HUES6 (cell line): ENCODE results near the gene SHKBP1.
A peak's percentile ranks its signal among the peaks of the same experiment; 100 is the strongest.
"Not testable (repeated sequence)": the region's sequence is repeated elsewhere in the genome, so short reads cannot be mapped to it uniquely, and the experiment has no call there.

Experiments used
- H3K27ac ChIP-seq: 2 replicates; pipeline ENCODE4 v1.7.0; 2013; ENCODE audit warnings: low read depth, mild to moderate bottlenecking, low read length, inconsistent platforms
- H3K27me3 ChIP-seq: 2 replicates; pipeline ENCODE4 v1.6.1; 2013; ENCODE audit warnings: low read length; ENCODE audit not compliant: control insufficient read depth, insufficient read depth
- H3K36me3 ChIP-seq: 2 replicates; pipeline ENCODE4 v1.6.1; 2013; ENCODE audit warnings: low read length; ENCODE audit not compliant: control insufficient read depth, insufficient read depth
- H3K4me1 ChIP-seq: 2 replicates; pipeline ENCODE4 v1.6.1; 2013; ENCODE audit warnings: low read length; ENCODE audit not compliant: control insufficient read depth, insufficient read depth
- H3K4me3 ChIP-seq: 2 replicates; pipeline ENCODE4 v1.5.1; 2013; ENCODE audit warnings: low read depth, low read length
- H3K9ac ChIP-seq: one replicate; pipeline ENCODE4 v1.6.1; 2013; ENCODE audit warnings: mild to moderate bottlenecking, low read length
- H3K9me3 ChIP-seq: 2 replicates; pipeline ENCODE4 v1.6.1; 2013; ENCODE audit warnings: low read depth, low read length; ENCODE audit not compliant: control insufficient read depth, insufficient read depth

SHKBP1 gene

DNA sequence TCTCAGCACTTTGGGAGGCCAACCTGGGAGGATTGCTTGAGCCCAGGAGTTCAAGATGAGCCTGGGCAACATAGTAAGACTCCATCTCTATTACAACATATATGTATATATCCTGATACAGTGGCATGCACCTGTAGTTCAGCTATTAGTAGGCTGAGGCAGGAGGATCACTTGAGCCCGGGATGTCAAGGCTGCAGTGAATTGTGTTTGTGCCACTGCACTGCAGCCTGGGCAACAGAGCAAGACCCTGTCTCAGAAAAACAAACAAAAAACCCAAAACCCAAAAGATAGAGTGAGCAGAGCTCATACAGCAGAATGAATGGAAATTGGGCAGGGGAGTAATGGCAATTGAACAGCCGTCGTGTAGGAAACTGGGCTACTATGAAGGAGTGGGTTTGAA is 17.3 kb upstream of the SHKBP1 start:
- peaks cover 4% of the 10 kb centered on the region; the same call in 1 of the 2 replicates for H3K4me1 ChIP-seq
- H3K4me3 ChIP-seq: no peak overlapping the region
- H3K9me3 ChIP-seq: no peaks in the 10 kb centered on the region
- H3K27ac ChIP-seq: no peak overlapping the region
- no peaks in the 10 kb centered on the region for H3K36me3 ChIP-seq
- peaks cover 69% of the 10 kb centered on the region for H3K27me3 ChIP-seq
- no peak overlapping the region for H3K9ac ChIP-seq

DNA sequence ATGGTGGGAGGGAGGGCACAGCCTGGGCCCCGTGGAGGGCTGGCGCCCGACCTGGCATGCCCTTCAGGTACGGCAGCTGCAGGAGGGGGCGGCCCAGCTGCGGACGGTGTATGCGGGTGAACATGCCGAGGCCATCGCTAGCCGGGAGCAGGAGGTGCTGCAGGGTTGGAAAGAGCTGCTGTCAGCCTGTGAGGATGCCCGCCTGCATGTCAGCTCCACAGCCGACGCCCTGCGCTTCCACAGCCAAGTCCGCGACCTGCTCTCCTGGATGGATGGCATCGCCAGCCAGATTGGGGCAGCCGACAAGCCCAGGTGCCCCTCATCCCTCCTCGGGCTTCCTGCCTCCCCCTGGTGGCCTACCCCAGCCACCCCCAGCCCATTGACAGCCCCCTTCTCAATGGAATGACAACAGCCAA is 16.6 kb upstream of the SHKBP1 start:
- Histone ChIP-seq H3K4me3 (no peak overlapping the region), H3K4me1 (no peaks in the 10 kb centered on the region), H3K9me3 (no peaks in the 10 kb centered on the region), H3K27me3 (peaks cover 68% of the 10 kb centered on the region), H3K9ac (no peak overlapping the region), H3K36me3 (no peaks in the 10 kb centered on the region), H3K27ac (no peak overlapping the region)

DNA sequence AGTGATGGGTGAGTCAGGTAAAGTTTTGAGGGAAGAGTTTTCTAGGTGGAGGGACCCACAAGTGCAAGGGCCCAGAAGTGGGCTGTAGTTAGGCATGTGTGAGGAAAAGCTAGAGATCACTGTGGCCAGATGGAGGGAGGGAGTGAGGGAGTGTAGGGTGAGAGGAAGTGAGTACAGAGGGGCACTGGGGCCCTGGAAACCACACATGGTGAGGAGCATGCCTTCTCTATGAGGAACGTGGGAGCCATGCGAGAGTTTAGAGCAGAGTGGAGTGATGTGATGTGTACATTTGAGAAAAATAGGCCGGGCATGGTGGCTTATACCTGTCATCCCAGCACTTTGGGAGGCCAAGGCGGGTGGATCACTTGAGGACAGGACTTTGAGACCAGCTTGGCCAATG is 14.7 kb upstream of the SHKBP1 start:
- Histone ChIP-seq H3K27ac (no peak overlapping the region), H3K4me3 (no peak overlapping the region), H3K9me3 (no peaks in the 10 kb centered on the region), H3K27me3 (peaks cover 68% of the 10 kb centered on the region), H3K36me3 (no peaks in the 10 kb centered on the region), H3K4me1 (no peaks in the 10 kb centered on the region), H3K9ac (no peak overlapping the region)

DNA sequence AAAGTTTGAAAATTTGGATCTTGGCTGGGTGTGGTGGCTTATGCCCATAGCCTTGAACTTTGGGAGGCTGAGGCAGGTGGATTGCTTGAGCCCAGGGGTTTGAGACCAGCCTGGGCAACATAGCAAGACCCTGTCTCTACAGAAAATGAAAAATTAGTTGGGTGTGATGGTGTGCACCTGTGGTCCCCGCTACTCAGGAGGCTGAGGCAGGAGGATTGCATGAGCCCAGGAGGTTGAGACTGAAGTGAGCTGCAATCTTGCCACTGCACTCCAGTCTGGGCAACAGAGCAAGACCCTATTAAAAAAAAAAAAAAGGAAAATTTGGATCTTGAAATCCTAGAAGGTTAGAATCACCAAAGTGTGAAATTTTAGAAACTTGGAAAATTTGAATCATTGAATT is 12.1 kb upstream of the SHKBP1 start:
- peaks cover 83% of the 10 kb centered on the region for H3K27me3 ChIP-seq
- not testable (repeated sequence) for H3K36me3 ChIP-seq, H3K4me3 ChIP-seq, H3K9me3 ChIP-seq, H3K9ac ChIP-seq, H3K27ac ChIP-seq, H3K4me1 ChIP-seq

DNA sequence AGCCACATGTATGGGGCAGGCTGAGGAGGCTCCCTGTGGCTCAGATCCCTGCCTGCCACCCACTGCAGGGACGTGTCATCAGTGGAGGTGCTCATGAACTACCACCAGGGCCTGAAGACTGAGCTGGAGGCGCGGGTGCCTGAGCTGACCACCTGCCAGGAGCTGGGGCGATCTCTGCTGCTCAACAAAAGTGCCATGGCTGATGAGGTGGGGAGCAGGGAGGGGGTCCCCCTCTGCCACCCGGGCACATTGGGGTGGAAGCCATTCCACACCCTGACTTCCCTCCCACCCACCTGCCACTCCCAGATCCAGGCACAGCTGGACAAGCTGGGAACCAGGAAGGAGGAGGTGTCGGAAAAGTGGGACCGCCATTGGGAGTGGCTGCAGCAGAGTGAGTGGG is 11.3 kb upstream of the SHKBP1 start:
- Histone ChIP-seq H3K9me3 (no peaks in the 10 kb centered on the region), H3K36me3 (no peaks in the 10 kb centered on the region), H3K4me3 (no peak overlapping the region), H3K27me3 (peaks cover 83% of the 10 kb centered on the region), H3K27ac (no peak overlapping the region), H3K9ac (no peak overlapping the region), H3K4me1 (0 out of 2 replicates have a peak, but pooled peaks cover 3% of the 10 kb centered on the region)

DNA sequence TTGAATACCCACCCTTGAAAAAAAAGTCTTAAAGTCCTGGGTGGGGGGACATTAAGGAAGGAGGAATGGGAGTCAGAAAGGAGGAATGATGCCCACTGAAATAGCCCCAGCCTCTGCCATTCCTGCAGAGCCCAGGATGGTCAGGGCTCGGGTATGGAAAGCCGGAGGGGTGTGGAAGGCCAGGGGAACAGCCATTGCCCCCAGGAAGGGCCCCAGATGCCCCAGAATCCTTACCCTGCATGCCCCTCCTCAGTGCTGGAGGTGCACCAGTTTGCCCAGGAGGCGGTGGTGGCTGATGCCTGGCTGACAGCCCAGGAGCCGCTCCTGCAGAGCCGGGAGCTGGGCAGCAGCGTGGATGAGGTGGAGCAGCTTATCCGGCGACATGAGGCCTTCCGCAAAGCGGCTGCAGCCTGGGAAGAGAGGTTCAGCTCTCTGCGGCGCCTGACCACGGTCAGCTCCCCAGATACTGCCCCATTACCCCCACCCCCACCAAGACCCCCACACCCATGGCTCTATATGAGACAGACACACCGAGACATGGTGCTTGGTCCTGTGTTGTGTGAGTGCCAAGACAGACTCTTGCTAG is 10.7 kb upstream of the SHKBP1 start:
- H3K9me3 ChIP-seq: no peaks in the 10 kb centered on the region
- peaks cover 76% of the 10 kb centered on the region for H3K27me3 ChIP-seq
- H3K4me3 ChIP-seq: no peak overlapping the region
- no peak overlapping the region for H3K27ac ChIP-seq
- 0 out of 2 replicates have a peak, but pooled peaks cover 3% of the 10 kb centered on the region for H3K4me1 ChIP-seq
- no peaks in the 10 kb centered on the region for H3K36me3 ChIP-seq
- no peak overlapping the region for H3K9ac ChIP-seq

DNA sequence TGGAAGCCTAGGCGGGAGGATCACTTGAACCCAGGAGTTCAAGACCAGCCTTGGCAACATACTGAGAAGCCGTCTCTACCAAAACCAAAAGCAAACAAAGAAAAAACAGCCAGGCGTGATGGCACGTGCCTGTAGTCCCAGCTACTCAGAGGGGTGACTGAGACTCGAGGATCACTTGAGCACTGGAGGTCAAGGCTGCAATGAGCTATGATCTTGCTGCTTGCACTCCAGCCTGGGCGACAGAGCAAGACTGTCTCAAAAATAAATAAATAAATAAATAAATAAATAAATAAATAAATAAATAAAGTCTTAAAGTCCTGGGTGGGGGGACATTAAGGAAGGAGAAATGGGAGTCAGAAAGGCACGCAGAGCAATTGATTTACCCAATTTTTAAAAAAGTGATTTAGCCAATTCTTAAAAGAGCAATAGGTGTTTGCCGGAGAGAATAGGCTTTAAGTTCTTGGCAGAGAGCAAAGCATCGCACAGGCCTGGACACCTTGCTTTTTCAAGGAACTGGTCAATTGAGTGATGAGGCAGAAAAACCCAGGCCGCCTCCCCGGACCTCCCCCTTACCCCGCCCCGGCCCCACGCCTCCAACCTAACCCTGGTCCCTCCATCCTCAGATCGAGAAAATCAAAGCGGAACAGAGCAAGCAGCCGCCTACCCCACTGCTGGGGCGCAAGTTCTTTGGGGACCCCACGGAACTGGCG is 9.5 kb upstream of the SHKBP1 start:
- Histone ChIP-seq H3K9me3 (no peaks in the 10 kb centered on the region), H3K4me1 (0 out of 2 replicates have a peak, but pooled peaks cover 3% of the 10 kb centered on the region), H3K9ac (no peak overlapping the region), H3K27ac (no peak overlapping the region), H3K36me3 (no peaks in the 10 kb centered on the region), H3K27me3 (peaks cover 70% of the 10 kb centered on the region), H3K4me3 (peak overlapping the region; percentile 60)

DNA sequence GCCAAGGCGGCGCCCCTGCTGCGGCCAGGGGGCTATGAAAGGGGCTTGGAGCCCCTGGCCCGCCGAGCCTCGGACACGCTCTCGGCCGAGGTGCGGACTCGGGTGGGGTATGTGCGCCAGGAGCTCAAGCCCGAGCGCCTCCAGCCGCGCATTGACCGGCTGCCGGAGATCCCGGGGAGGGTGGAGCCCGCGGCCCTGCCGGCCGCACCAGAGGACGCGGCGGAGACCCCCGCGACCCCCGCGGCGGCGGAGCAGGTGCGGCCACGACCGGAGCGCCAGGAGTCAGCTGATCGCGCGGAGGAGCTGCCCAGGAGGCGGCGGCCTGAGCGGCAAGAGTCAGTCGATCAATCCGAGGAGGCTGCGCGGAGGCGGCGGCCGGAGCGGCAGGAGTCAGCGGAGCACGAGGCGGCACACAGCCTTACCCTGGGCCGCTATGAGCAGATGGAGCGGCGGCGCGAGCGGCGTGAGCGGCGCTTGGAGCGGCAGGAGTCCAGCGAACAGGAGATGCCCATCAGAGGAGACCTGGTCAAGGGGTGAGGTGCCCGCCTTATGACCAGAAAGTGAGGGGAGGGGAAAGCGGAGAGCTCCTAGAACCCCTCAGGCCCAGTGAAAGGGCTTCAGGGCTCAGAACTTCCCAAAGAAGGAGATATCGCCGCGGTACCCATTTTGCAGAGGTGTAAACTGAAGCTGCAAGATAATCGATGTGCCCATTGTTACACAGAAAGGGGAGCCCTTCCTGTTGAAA is 8.8 kb upstream of the SHKBP1 start:
- no peaks in the 10 kb centered on the region for H3K9me3 ChIP-seq
- no peak overlapping the region for H3K9ac ChIP-seq
- H3K36me3 ChIP-seq: no peaks in the 10 kb centered on the region
- H3K27me3 ChIP-seq: peaks cover 70% of the 10 kb centered on the region
- peak overlapping the region; percentile 60 for H3K4me3 ChIP-seq
- no peak overlapping the region for H3K27ac ChIP-seq
- 0 out of 2 replicates have a peak, but pooled peaks cover 3% of the 10 kb centered on the region for H3K4me1 ChIP-seq

DNA sequence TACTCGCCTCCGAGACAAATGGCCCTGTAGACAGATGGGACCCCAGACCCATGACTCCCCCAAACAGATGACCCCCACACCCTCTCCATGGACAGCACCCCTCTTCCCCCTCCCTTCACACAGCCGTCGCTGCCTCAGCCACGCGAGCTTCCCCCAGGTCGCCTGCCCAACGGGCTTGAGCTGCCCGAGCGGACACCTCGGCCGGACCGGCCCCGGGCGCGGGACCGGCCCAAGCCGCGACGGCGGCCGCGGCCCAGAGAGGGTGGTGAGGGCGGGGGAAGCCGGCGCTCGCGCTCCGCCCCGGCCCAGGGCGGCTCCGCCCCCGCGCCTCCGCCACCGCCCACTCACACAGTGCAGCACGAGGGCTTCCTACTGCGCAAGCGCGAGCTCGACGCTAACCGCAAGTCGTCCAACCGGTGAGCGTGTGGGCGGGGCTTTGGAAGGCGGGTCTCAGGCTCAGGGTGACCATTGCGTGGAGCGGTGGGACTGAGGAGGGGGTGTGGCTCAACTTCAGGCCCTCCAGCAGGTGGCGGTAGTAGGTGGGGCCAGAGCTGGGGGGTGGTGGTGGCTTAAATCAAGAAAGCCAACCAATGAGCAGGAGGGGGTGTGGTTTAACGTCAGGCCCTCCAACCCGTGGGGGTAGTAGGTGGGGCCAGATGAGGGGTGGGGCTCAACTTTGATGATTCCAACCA is 6.2 kb upstream of the SHKBP1 start:
- Histone ChIP-seq H3K36me3 (no peaks in the 10 kb centered on the region), H3K27me3 (peaks cover 48% of the 10 kb centered on the region), H3K9me3 (no peaks in the 10 kb centered on the region), H3K4me3 (peak overlapping the region; percentile 60), H3K4me1 (0 out of 2 replicates have a peak, but pooled peaks cover 3% of the 10 kb centered on the region), H3K9ac (no peak overlapping the region), H3K27ac (no peak overlapping the region)

DNA sequence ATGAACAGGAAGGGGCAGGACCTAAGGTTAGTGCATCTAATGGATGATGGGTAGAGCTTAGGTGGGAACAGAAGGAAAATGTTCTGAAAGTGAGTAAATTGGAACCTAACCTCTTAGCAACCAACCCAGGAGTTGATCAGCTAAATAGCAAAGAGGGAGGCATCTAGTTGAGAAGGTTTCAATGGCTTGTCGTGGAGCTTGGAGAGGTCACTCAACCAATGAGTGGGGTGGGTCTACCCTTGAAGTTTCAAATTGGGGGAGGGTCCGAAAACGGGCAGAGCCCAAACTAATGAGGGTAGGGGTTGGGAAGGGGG is 5.7 kb upstream of the SHKBP1 start:
- Histone ChIP-seq H3K36me3 (no peaks in the 10 kb centered on the region), H3K9ac (no peak overlapping the region), H3K9me3 (no peaks in the 10 kb centered on the region), H3K4me1 (0 out of 2 replicates have a peak, but pooled peaks cover 5% of the 10 kb centered on the region), H3K27ac (no peak overlapping the region), H3K27me3 (peaks cover 43% of the 10 kb centered on the region), H3K4me3 (peak overlapping the region; percentile 40)
